ENCODE measurements around the gene SOWAHA. TPM values are rescaled to one million over a fixed set of nuclear protein-coding genes. Genes with fewer than 3 reads are reported as not detected.

The SOWAHA gene
- total RNA-seq, 1 experiment from 2014 or later, result not detected

- no TSS peak for BruUV-seq (replicated peaks)
- no peaks in the 10 kb centered on the region for H3K36me3 ChIP-seq (ENCODE audit: low read depth)
- H3K4me3 ChIP-seq, result no peak overlapping the region
- POLR2A ChIA-PET (ENCODE audit: unreplicated experiment), result no interaction called here
- H3K9me3 ChIP-seq (ENCODE audit: insufficient read depth, low read depth), result no peaks in the 10 kb centered on the region
- no peak overlapping the region for H3K4me2 ChIP-seq
- intact Hi-C loops (cut with micrococcal nuclease; ENCODE audit: unreplicated experiment), result no loop called here
- no peak overlapping the region for H2AFZ ChIP-seq
- H3K79me2 ChIP-seq (ENCODE audit: low read depth), result peaks cover 4% of the 10 kb centered on the region; the same call in 1 of the 2 replicates
- peaks cover 14% of the 10 kb centered on the region for H3K4me1 ChIP-seq (replicated peaks; ENCODE audit: insufficient read depth)
- H3K27ac ChIP-seq, result no peak overlapping the region
- 0 out of 2 replicates have a peak, but pooled peaks cover 5% of the 10 kb centered on the region for H3F3A ChIP-seq (ENCODE audit: insufficient read depth, low read depth)
- TF ChIP-seq EZH2 (IDR thresholded peaks at IDR 0.05; ENCODE audit: low read depth), result no peak
- TF ChIP-seq CTCF (conservative IDR thresholded peaks at IDR 0.05), result no peak
- CTCF ChIA-PET, result no interaction called here
- H3K27me3 ChIP-seq (ENCODE audit: insufficient read depth, low read depth), result no peaks in the 10 kb centered on the region; the same call in 1 of the 2 replicates
- no peaks in the 10 kb centered on the region for H4K20me1 ChIP-seq (ENCODE audit: insufficient read depth)
- no peak for DNase-seq
- H3K9me2 ChIP-seq (ENCODE audit: insufficient read depth), result no peaks in the 10 kb centered on the region
Measured at GRCh38 chr5:132779961-132780360, 33.1 kb upstream of the SOWAHA start.

GRCh38 chr5:132780577-132780976 is 32.5 kb upstream of the SOWAHA start:
- BruUV-seq (replicated peaks), result no TSS peak
- no peak overlapping the region for H3K27ac ChIP-seq
- H3K9me2 ChIP-seq (ENCODE audit: insufficient read depth), result no peaks in the 10 kb centered on the region
- H2AFZ ChIP-seq, result no peak overlapping the region
- no peaks in the 10 kb centered on the region for H3K36me3 ChIP-seq (ENCODE audit: low read depth)
- ChIA-PET POLR2A (ENCODE audit: unreplicated experiment) (interaction anchor here (0.9 kb wide), 1 partner anchor 33 kb away, joined by 11 read pairs; no protein-coding TSS in a partner anchor), CTCF (no interaction called here)
- no peaks in the 10 kb centered on the region; the same call in 1 of the 2 replicates for H3K27me3 ChIP-seq (ENCODE audit: insufficient read depth, low read depth)
- H3K4me2 ChIP-seq, result no peak overlapping the region
- intact Hi-C loops (cut with micrococcal nuclease; ENCODE audit: unreplicated experiment), result no loop called here
- 0 out of 2 replicates have a peak, but pooled peaks cover 5% of the 10 kb centered on the region for H3F3A ChIP-seq (ENCODE audit: insufficient read depth, low read depth)
- H3K4me3 ChIP-seq, result no peak overlapping the region
- H3K79me2 ChIP-seq (ENCODE audit: low read depth), result no peaks in the 10 kb centered on the region
- peaks cover 8% of the 10 kb centered on the region for H3K4me1 ChIP-seq (replicated peaks; ENCODE audit: insufficient read depth)
- H3K9me3 ChIP-seq (ENCODE audit: insufficient read depth, low read depth), result no peaks in the 10 kb centered on the region
- no peak for DNase-seq
- no peak for TF ChIP-seq CTCF (conservative IDR thresholded peaks at IDR 0.05)
- no peak for TF ChIP-seq EZH2 (IDR thresholded peaks at IDR 0.05; ENCODE audit: low read depth)
- H4K20me1 ChIP-seq (ENCODE audit: insufficient read depth), result no peaks in the 10 kb centered on the region

GRCh38 chr5:132781029-132781428 is 32.1 kb upstream of the SOWAHA start:
- Histone ChIP-seq H3K4me3 (no peak overlapping the region), H3K27ac (no peak overlapping the region), H4K20me1 (ENCODE audit: insufficient read depth) (no peaks in the 10 kb centered on the region), H3K36me3 (ENCODE audit: low read depth) (no peaks in the 10 kb centered on the region), H3F3A (ENCODE audit: insufficient read depth, low read depth) (0 out of 2 replicates have a peak, but pooled peaks cover 5% of the 10 kb centered on the region), H3K27me3 (ENCODE audit: insufficient read depth, low read depth) (no peaks in the 10 kb centered on the region; the same call in 1 of the 2 replicates), H3K4me1 (replicated peaks; ENCODE audit: insufficient read depth) (peaks cover 3% of the 10 kb centered on the region), H3K9me3 (ENCODE audit: insufficient read depth, low read depth) (no peaks in the 10 kb centered on the region), H3K9me2 (ENCODE audit: insufficient read depth) (no peaks in the 10 kb centered on the region), H3K79me2 (ENCODE audit: low read depth) (no peaks in the 10 kb centered on the region), H2AFZ (no peak overlapping the region), H3K4me2 (no peak overlapping the region)
- POLR2A ChIA-PET (ENCODE audit: unreplicated experiment), result interaction anchor here (0.9 kb wide), 1 partner anchor 32 kb away, joined by 11 read pairs; no protein-coding TSS in a partner anchor
- DNase-seq, result no peak
- no TSS peak for BruUV-seq (replicated peaks)
- CTCF ChIA-PET, result interaction anchor here (0.6 kb wide), 1 partner anchor 393 kb away, joined by 3 read pairs; no protein-coding TSS in a partner anchor
- no peak for TF ChIP-seq EZH2 (IDR thresholded peaks at IDR 0.05; ENCODE audit: low read depth)
- intact Hi-C loops (cut with micrococcal nuclease; ENCODE audit: unreplicated experiment), result no loop called here

All from PC-9 (cell line).